GM12864 (cell line): ENCODE data around the gene DCC.
"Not testable (repeated sequence)": the region's sequence is repeated elsewhere in the genome, so short reads cannot be mapped to it uniquely, and the experiment has no call there.

Experiments used
- DNase-seq: peaks from one replicate; pipeline ENCODE4 v3.0.0-alpha.2; 2011; ENCODE audit warnings: low read depth
- H3K4me3 ChIP-seq: 2 replicates; pipeline ENCODE4 v1.5.1; 2011; ENCODE audit warnings: mild to moderate bottlenecking, low read depth, low read length, control low read depth
- TF ChIP-seq, protein P1 (sequence below): IDR thresholded peaks from 2 replicates; pipeline ENCODE4 v1.5.1; 2011; ENCODE audit warnings: low read depth, mild to moderate bottlenecking, moderate library complexity, low read length, control low read depth, inconsistent platforms; ENCODE audit errors: missing control alignments

DCC gene

DNA sequence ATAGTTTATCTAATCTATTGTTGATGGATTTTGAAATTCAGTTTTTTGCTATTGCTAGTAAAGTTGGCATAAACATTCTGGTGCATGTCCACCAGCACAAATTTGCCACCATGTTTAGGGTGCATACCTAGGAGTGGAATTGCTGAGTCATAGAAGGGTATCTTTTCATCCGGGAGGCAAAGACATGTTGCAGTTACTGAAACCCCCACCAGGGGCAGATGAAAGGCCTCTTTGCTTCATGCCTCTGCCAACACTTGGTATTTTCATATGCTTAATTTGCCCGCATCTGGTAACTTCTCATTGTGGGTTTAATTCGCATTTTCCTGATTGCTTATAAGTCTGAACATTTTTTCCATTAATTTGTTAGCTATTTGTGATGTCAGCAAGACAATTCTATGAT lies 8.2 kb downstream of the DCC start:
- no peak for DNase-seq
- TF ChIP-seq, protein P1, sequence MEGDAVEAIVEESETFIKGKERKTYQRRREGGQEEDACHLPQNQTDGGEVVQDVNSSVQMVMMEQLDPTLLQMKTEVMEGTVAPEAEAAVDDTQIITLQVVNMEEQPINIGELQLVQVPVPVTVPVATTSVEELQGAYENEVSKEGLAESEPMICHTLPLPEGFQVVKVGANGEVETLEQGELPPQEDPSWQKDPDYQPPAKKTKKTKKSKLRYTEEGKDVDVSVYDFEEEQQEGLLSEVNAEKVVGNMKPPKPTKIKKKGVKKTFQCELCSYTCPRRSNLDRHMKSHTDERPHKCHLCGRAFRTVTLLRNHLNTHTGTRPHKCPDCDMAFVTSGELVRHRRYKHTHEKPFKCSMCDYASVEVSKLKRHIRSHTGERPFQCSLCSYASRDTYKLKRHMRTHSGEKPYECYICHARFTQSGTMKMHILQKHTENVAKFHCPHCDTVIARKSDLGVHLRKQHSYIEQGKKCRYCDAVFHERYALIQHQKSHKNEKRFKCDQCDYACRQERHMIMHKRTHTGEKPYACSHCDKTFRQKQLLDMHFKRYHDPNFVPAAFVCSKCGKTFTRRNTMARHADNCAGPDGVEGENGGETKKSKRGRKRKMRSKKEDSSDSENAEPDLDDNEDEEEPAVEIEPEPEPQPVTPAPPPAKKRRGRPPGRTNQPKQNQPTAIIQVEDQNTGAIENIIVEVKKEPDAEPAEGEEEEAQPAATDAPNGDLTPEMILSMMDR: peak; percentile 56

DNA sequence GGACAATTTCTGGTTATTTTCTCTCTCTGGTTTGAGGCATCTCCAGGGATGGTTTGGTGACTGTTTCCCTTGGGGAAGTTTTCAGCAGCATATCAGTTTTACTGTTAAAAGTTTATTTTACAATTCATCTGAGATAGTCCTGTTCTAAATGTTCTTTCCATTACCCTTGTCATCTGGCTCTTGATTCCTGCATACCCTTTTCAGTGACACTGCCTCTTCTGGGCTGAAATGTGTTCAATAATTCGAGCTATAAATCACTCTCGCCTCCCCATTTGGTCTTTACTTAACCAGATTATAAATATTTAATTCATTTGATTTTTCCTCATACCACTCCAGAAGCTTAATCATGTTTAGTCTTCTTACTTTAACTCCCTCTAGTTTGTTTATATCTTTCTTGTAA lies 9.5 kb downstream of the DCC start:
- TF ChIP-seq, protein P1: no peak
- no peak overlapping the region for H3K4me3 ChIP-seq

More for the DNA sequence above, 8.2 kb downstream of the DCC start:
- no peak overlapping the region for H3K4me3 ChIP-seq

DNA sequence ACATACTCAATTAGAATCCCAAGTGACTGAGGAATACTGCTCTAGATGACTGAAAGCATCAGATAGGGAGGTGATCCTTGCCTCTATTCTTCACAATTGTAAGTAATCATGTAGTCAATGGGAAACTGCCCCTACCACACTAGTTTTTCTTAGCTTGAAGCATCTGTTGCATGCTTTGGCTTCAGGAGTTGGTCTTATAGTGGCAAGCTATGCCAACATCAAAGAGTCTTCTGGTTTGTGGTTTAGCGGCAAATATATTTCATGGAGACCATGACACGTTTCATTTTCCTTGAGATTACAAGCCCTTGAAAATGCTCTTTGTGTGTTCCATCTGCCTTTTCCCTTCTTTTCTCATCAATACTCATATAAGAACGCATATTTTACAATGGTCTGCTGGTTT lies 12.9 kb downstream of the DCC start:
- DNase-seq: no peak
- TF ChIP-seq, protein P1: no peak
- H3K4me3 ChIP-seq: no peak overlapping the region

More for the DNA sequence above, 9.5 kb downstream of the DCC start:
- DNase-seq: no peak

DNA sequence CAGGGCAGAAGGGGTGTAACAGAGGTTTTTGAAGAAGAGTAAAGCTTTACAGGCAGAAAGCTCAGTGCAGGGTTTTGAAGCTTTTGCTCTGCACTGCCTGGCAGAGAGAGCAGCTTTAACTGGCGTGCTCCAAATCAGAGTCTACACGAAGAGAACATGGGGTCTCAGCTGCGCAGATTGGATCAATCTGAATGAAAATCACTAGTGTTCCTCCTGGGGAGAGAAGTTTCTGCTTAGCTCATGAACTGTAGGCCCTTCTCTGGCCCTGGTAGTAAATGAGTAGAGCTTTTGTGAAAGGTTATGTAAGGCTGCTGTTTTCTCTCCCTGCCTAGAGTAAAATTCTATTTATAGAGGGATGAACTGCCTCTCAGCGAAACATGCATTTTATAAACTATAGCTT lies 13.6 kb downstream of the DCC start:
- no peak overlapping the region for H3K4me3 ChIP-seq
- no peak for DNase-seq
- TF ChIP-seq, protein P1: no peak

DNA sequence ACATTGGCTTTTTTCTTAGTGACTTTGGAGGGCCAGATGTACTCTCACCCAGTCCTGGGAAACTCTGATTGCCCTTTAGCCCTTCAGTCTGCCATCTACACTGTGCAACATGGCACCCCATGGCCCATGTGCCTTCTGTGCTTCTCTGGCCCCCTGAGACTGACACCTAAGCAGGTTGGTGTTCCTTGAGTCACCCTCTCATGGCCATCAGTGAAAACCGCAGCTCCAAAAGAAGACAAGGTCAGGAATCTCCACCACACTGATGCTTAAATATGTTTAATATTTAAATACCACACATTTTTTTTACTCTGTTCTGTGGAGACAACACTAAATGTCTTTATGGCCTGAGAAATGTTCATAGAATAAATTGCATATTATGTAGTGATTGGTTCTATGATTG lies 23.9 kb downstream of the DCC start:
- no peak for DNase-seq
- TF ChIP-seq, protein P1: no peak
- no peak overlapping the region for H3K4me3 ChIP-seq

DNA sequence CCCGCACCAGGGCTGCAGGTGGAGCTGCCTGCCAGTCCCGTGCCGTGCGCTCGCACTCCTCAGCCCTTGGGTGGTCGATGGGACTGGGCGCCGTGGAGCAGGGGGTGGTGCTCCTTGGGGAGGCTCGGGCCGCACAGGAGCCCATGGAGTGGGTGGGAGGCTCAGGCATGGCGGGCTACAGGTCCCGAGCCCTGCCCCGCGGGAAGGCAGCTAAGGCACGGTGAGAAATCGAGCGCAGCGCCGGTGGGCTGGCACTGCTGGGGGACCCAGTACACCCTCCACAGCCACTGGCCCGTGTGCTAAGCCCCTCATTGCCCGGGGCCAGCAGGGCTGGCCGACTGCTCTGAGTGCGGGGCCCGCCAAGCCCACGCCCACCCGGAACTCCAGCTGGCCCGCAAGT lies 26.9 kb downstream of the DCC start:
- DNase-seq, H3K4me3 ChIP-seq: not testable (repeated sequence)

DNA sequence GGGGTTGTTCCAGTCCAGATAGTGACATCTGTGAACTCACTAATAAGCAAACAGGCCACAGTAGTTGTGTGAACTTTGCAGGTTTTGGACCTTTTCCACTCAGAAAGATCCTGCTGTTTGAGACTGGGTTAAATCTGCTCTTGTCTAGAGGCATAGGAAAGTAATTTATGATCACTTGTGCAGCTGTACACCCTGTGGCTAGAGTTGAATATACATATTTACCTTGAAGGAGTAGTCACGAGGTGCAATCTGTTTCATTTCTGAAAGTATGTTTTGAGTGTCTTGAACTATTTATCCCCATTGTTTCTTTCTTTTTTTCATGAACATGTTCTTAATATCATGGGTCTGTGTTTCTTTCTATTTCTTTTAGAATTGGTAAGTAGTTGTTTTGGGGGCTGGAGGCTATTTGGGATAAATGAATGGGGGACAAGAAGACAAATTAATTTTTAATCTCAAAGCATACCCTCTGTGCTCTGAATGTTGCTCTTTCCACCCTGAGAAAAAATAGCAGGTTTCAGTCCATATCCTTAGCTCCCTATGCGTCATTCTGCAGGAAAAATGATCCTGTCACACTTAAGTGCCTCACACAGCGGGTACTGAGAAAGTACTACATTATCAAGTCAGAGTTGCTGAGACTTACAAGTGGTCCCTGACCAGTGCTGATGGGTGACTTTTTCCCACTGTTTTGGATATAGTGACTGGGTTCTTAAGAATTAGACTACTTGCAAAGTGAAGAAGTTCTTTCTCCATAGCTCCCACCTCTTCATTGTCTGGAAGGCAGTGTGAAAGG lies 28.2 kb downstream of the DCC start:
- no peak overlapping the region for H3K4me3 ChIP-seq
- no peak for DNase-seq
- TF ChIP-seq, protein P1: no peak
